Fibroblast of peridontal ligament (primary cell): ENCODE measurements around the gene INTS12.
"Not testable (repeated sequence)": the region's sequence is repeated elsewhere in the genome, so short reads cannot be mapped to it uniquely, and the experiment has no call there.

Experiments used
- DNase-seq: peaks from one replicate; pipeline ENCODE4 v3.0.0-alpha.2; 2010; ENCODE audit errors: extremely low read depth

Gene INTS12

GRCh38 chr4:105708181-105709080, at the start of gene INTS12, which contains the start of gene GSTCD:
INTS12 (minus strand) TSS chr4:105708689; CDS start chr4:105700005, 8,684 bp downstream.
GSTCD (plus strand) TSS chr4:105708784; CDS start chr4:105717614, 8,830 bp downstream.
- peak; percentile 93 for DNase-seq

GRCh38 chr4:105755375-105755774, 46.9 kb upstream of the INTS12 start:
- no peak for DNase-seq

- no peak for DNase-seq
Observed at GRCh38 chr4:105753361-105753760, 44.9 kb upstream of the INTS12 start.

- peak; percentile 36 for DNase-seq
Observed at GRCh38 chr4:105751718-105752299, 43.3 kb upstream of the INTS12 start.

GRCh38 chr4:105748222-105748621, 39.7 kb upstream of the INTS12 start:
- DNase-seq: no peak

- peak; percentile 70 for DNase-seq
Observed at GRCh38 chr4:105741548-105741947, 33.1 kb upstream of the INTS12 start.

- DNase-seq: not testable (repeated sequence)
Observed at GRCh38 chr4:105735217-105735616, 26.7 kb upstream of the INTS12 start.

GRCh38 chr4:105729895-105730294, 21.4 kb upstream of the INTS12 start:
- not testable (repeated sequence) for DNase-seq

GRCh38 chr4:105725623-105726022, 17.1 kb upstream of the INTS12 start:
- DNase-seq: no peak

GRCh38 chr4:105719204-105719603, 10.7 kb upstream of the INTS12 start:
- no peak for DNase-seq

GRCh38 chr4:105715692-105716278, 7.3 kb upstream of the INTS12 start:
- peak; percentile 74 for DNase-seq

GRCh38 chr4:105714932-105715331, 6.4 kb upstream of the INTS12 start:
- no peak for DNase-seq

GRCh38 chr4:105714071-105714521, 5.6 kb upstream of the INTS12 start:
- DNase-seq: no peak

- DNase-seq: no peak
Observed at GRCh38 chr4:105712766-105713165, 4.3 kb upstream of the INTS12 start.

- DNase-seq: peak; percentile 80
Observed at GRCh38 chr4:105710678-105711077, 2.2 kb upstream of the INTS12 start.

- DNase-seq: no peak
Observed at GRCh38 chr4:105710012-105710600, 1.6 kb upstream of the INTS12 start.

GRCh38 chr4:105709081-105709450, 577 bp upstream of the INTS12 start:
- no peak for DNase-seq

GRCh38 chr4:105707782-105708180, 708 bp downstream of the INTS12 start:
- DNase-seq: no peak

- DNase-seq: no peak
Observed at GRCh38 chr4:105698607-105699006, 9.9 kb downstream of the INTS12 start.

GRCh38 chr4:105695832-105696231, 12.7 kb downstream of the INTS12 start:
- DNase-seq: not testable (repeated sequence)

- DNase-seq: not testable (repeated sequence)
Observed at GRCh38 chr4:105694812-105695211, 13.7 kb downstream of the INTS12 start.

GRCh38 chr4:105686571-105686970, 21.9 kb downstream of the INTS12 start:
- DNase-seq: no peak
